Measurements from ENCODE around the gene TRMT13.

Gene TRMT13

DNA sequence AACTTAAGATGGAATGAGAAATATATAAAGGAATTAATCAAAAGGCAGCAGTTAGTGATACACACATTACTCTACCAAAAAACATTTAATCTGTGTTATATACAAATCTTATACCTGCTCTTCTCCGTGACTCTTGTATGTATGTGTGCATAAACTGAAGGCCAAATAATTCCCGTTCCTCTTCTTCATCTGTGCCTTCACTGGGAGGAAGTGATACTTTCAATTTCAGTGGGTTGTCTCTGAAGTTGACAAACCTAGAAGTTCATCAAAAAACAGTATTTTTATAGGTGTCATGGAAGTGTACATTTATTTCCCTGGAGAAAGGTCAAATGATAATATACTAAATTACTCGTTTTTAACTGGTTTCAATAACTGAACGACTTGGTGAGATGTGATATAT lies 19.3 kb downstream of the TRMT13 start:
- Histone ChIP-seq H3K36me3 (ENCODE audit: control insufficient read depth, insufficient read depth, low read length) (no peaks in the 10 kb centered on the region), H3K27ac (ENCODE audit: insufficient read depth, low read depth, low read length, poor library complexity, severe bottlenecking) (no peak overlapping the region), H3K27me3 (ENCODE audit: control insufficient read depth, insufficient read depth, low read length, poor library complexity, severe bottlenecking) (no peaks in the 10 kb centered on the region), H3K4me1 (ENCODE audit: control insufficient read depth, insufficient read depth, low read length) (no peaks in the 10 kb centered on the region), H3K9me3 (ENCODE audit: control insufficient read depth, low read length) (no peaks in the 10 kb centered on the region), H3K4me3 (ENCODE audit: insufficient read depth, low read depth, low read length) (no peak overlapping the region)
- WGBS, 2 experiments, result 92 to 100% methylated on average over 2 to 4 of the region's 4 CpGs

GRCh38 chr1:100162881-100163280 lies 29.9 kb downstream of the TRMT13 start:
- no peaks in the 10 kb centered on the region for H3K27me3 ChIP-seq (ENCODE audit: control insufficient read depth, insufficient read depth, low read length, poor library complexity, severe bottlenecking)
- no peak overlapping the region for H3K27ac ChIP-seq (ENCODE audit: insufficient read depth, low read depth, low read length, poor library complexity, severe bottlenecking)
- no peaks in the 10 kb centered on the region for H3K36me3 ChIP-seq (ENCODE audit: control insufficient read depth, insufficient read depth, low read length)
- H3K9me3 ChIP-seq (ENCODE audit: control insufficient read depth, low read length), result no peaks in the 10 kb centered on the region
- H3K4me3 ChIP-seq (ENCODE audit: insufficient read depth, low read depth, low read length), result no peak overlapping the region
- no peaks in the 10 kb centered on the region for H3K4me1 ChIP-seq (ENCODE audit: control insufficient read depth, insufficient read depth, low read length)

- Histone ChIP-seq H3K27me3 (ENCODE audit: control insufficient read depth, insufficient read depth, low read length, poor library complexity, severe bottlenecking) (no peaks in the 10 kb centered on the region), H3K27ac (ENCODE audit: insufficient read depth, low read depth, low read length, poor library complexity, severe bottlenecking) (peak overlapping the region; percentile 41), H3K36me3 (ENCODE audit: control insufficient read depth, insufficient read depth, low read length) (no peaks in the 10 kb centered on the region), H3K4me1 (ENCODE audit: control insufficient read depth, insufficient read depth, low read length) (no peaks in the 10 kb centered on the region), H3K4me3 (ENCODE audit: insufficient read depth, low read depth, low read length) (no peak overlapping the region), H3K9me3 (ENCODE audit: control insufficient read depth, low read length) (no peaks in the 10 kb centered on the region)
- 53 to 62% methylated on average over 2 of the region's 2 CpGs for WGBS, 2 experiments
These were observed 31.3 kb downstream of the TRMT13 start for GRCh38 chr1:100164216-100164615.

DNA sequence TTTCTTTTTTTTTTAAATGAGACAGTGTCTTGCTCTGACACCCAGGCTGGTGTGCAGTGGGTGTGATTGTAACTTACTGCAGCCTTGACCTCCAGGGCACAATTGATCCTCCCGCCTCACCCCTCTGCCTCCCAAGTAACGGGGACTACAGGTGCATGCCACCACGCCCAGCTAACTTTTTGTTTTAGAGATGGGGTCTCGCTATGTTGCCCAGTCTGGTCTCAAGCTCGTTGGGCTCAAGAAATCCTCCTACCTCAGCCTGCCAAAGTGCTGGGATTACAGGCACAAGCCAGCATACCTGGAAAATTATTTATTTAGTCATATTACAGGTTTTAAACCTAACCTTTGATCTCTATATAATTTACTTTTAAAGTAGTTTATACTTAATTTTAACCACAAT lies 31.7 kb downstream of the TRMT13 start:
- H3K4me3 ChIP-seq (ENCODE audit: insufficient read depth, low read depth, low read length), result no peak overlapping the region
- H3K9me3 ChIP-seq (ENCODE audit: control insufficient read depth, low read length), result no peaks in the 10 kb centered on the region
- no peaks in the 10 kb centered on the region for H3K27me3 ChIP-seq (ENCODE audit: control insufficient read depth, insufficient read depth, low read length, poor library complexity, severe bottlenecking)
- H3K27ac ChIP-seq (ENCODE audit: insufficient read depth, low read depth, low read length, poor library complexity, severe bottlenecking), result no peak overlapping the region
- no peaks in the 10 kb centered on the region for H3K4me1 ChIP-seq (ENCODE audit: control insufficient read depth, insufficient read depth, low read length)
- WGBS, 2 experiments, result 91 to 92% methylated on average over 5 of the region's 5 CpGs
- no peaks in the 10 kb centered on the region for H3K36me3 ChIP-seq (ENCODE audit: control insufficient read depth, insufficient read depth, low read length)

GRCh38 chr1:100168051-100168450 lies 35.1 kb downstream of the TRMT13 start:
- H3K36me3 ChIP-seq (ENCODE audit: control insufficient read depth, insufficient read depth, low read length), result no peaks in the 10 kb centered on the region
- 92 to 96% methylated on average over 1 of the region's 2 CpGs for WGBS, 2 experiments
- no peak overlapping the region for H3K4me3 ChIP-seq (ENCODE audit: insufficient read depth, low read depth, low read length)
- H3K27me3 ChIP-seq (ENCODE audit: control insufficient read depth, insufficient read depth, low read length, poor library complexity, severe bottlenecking), result no peaks in the 10 kb centered on the region
- no peaks in the 10 kb centered on the region for H3K4me1 ChIP-seq (ENCODE audit: control insufficient read depth, insufficient read depth, low read length)
- H3K27ac ChIP-seq (ENCODE audit: insufficient read depth, low read depth, low read length, poor library complexity, severe bottlenecking), result no peak overlapping the region
- no peaks in the 10 kb centered on the region for H3K9me3 ChIP-seq (ENCODE audit: control insufficient read depth, low read length)

GRCh38 chr1:100177295-100178041 lies 44.5 kb downstream of the TRMT13 start:
- no peaks in the 10 kb centered on the region for H3K27me3 ChIP-seq (ENCODE audit: control insufficient read depth, insufficient read depth, low read length, poor library complexity, severe bottlenecking)

DNA sequence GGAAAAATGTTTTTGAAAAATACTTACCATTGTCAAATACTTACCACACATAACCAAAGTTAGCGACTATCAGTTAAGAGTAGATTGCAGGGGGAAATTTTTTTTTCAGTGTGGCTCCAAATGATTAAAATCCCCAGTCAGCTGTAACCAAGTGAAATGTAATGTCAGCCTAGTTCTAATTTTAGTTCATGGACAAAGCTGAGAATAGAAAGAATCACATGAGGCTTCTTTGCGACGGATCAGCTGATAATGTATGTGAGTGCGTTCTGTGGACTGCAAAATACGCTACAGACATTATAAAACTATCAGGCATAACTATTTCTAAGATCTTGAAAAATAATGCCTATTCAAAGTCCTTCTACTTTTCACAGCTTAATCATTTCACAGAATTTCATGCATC lies 45.1 kb downstream of the TRMT13 start, which contains the start of gene LRRC39:
Gene LRRC39, minus strand, starts transcription at position 166 of the 400 bp plus-strand sequence. CDS start 9,740 bp downstream, outside the sequence.
- Histone ChIP-seq H3K4me1 (ENCODE audit: control insufficient read depth, insufficient read depth, low read length) (no peaks in the 10 kb centered on the region), H3K9me3 (ENCODE audit: control insufficient read depth, low read length) (no peaks in the 10 kb centered on the region), H3K27ac (ENCODE audit: insufficient read depth, low read depth, low read length, poor library complexity, severe bottlenecking) (no peak within 1 kb of the TSS), H3K36me3 (ENCODE audit: control insufficient read depth, insufficient read depth, low read length) (no peaks in the 10 kb centered on the region), H3K4me3 (ENCODE audit: insufficient read depth, low read depth, low read length) (no peak within 1 kb of the TSS), H3K27me3 (ENCODE audit: control insufficient read depth, insufficient read depth, low read length, poor library complexity, severe bottlenecking) (no peaks in the 10 kb centered on the region)
- WGBS, 2 experiments, result 71 to 73% methylated on average over 4 to 5 of the region's 5 CpGs

More at GRCh38 chr1:100177295-100178041, 44.5 kb downstream of the TRMT13 start:
- no peaks in the 10 kb centered on the region for H3K9me3 ChIP-seq (ENCODE audit: control insufficient read depth, low read length)
- H3K4me1 ChIP-seq (ENCODE audit: control insufficient read depth, insufficient read depth, low read length), result no peaks in the 10 kb centered on the region
- H3K36me3 ChIP-seq (ENCODE audit: control insufficient read depth, insufficient read depth, low read length), result no peaks in the 10 kb centered on the region
- 98% methylated on average over 3 of the region's 4 CpGs for WGBS, 2 experiments
- no peak overlapping the region for H3K4me3 ChIP-seq (ENCODE audit: insufficient read depth, low read depth, low read length)
- no peak overlapping the region for H3K27ac ChIP-seq (ENCODE audit: insufficient read depth, low read depth, low read length, poor library complexity, severe bottlenecking)

DNA sequence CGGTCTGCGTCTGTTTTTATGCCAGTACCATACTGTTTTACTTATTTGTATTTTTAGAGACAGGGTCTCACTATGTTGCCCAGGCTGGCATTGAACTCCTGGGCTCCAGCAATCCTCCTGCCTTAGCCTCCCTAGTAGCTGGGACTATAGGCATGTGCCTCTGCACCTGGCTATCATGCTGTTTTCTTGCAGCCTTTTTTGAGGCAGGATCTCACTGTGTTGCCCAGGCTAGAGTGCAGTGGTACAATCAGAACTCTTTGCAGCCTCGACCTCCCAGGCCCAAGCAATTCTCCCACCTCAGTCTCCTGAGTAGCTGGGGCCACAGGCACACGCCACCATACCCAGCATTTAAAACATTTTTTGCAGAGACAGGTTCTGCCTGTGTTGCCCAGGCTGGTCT lies 50.4 kb downstream of the TRMT13 start:
- WGBS, 2 experiments, result 91 to 92% methylated on average over 4 of the region's 4 CpGs

DNA sequence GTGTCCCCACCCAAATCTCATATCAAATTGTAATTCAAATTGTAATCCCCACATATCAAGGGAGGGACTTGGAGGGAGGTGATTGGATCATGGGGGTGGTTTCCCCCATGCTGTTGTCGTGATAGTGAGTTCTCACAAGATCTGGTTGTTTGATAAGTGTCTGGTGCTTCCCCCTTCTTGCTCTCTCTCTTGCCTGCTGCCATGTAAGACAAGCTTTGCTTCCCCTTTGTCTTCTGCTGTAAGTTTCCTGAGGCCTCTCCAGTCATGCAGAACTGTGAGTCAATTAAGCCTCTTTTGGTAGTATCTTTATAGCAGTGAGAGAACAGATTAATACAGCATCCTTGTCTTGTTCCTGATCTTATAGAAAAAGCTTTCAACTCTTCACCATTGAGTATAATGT lies 51.6 kb downstream of the TRMT13 start:
- Histone ChIP-seq H3K27ac (ENCODE audit: insufficient read depth, low read depth, low read length, poor library complexity, severe bottlenecking) (no peak overlapping the region), H3K4me1 (ENCODE audit: control insufficient read depth, insufficient read depth, low read length) (no peaks in the 10 kb centered on the region), H3K27me3 (ENCODE audit: control insufficient read depth, insufficient read depth, low read length, poor library complexity, severe bottlenecking) (no peaks in the 10 kb centered on the region), H3K36me3 (ENCODE audit: control insufficient read depth, insufficient read depth, low read length) (no peaks in the 10 kb centered on the region), H3K9me3 (ENCODE audit: control insufficient read depth, low read length) (no peaks in the 10 kb centered on the region), H3K4me3 (ENCODE audit: insufficient read depth, low read depth, low read length) (no peak overlapping the region)
- WGBS, 2 experiments, result 58 to 75% methylated on average over 1 of the region's 1 CpG

More for the DNA sequence above, 50.4 kb downstream of the TRMT13 start:
- H3K27me3 ChIP-seq (ENCODE audit: control insufficient read depth, insufficient read depth, low read length, poor library complexity, severe bottlenecking), result no peaks in the 10 kb centered on the region
- H3K36me3 ChIP-seq (ENCODE audit: control insufficient read depth, insufficient read depth, low read length), result no peaks in the 10 kb centered on the region
- H3K9me3 ChIP-seq (ENCODE audit: control insufficient read depth, low read length), result no peaks in the 10 kb centered on the region
- no peak overlapping the region for H3K4me3 ChIP-seq (ENCODE audit: insufficient read depth, low read depth, low read length)
- no peaks in the 10 kb centered on the region for H3K4me1 ChIP-seq (ENCODE audit: control insufficient read depth, insufficient read depth, low read length)
- no peak overlapping the region for H3K27ac ChIP-seq (ENCODE audit: insufficient read depth, low read depth, low read length, poor library complexity, severe bottlenecking)

GRCh38 chr1:100187912-100188311 lies 54.9 kb downstream of the TRMT13 start:
- no peaks in the 10 kb centered on the region for H3K9me3 ChIP-seq (ENCODE audit: control insufficient read depth, low read length)
- no peak overlapping the region for H3K27ac ChIP-seq (ENCODE audit: insufficient read depth, low read depth, low read length, poor library complexity, severe bottlenecking)
- H3K27me3 ChIP-seq (ENCODE audit: control insufficient read depth, insufficient read depth, low read length, poor library complexity, severe bottlenecking), result no peaks in the 10 kb centered on the region
- H3K36me3 ChIP-seq (ENCODE audit: control insufficient read depth, insufficient read depth, low read length), result no peaks in the 10 kb centered on the region
- H3K4me3 ChIP-seq (ENCODE audit: insufficient read depth, low read depth, low read length), result no peak overlapping the region
- no peaks in the 10 kb centered on the region for H3K4me1 ChIP-seq (ENCODE audit: control insufficient read depth, insufficient read depth, low read length)
- 97 to 98% methylated on average over 3 of the region's 3 CpGs for WGBS, 2 experiments
